GM06990 (cell line): ENCODE measurements around the gene ABCC4.

Experiments used
- DNase-seq: peaks from one replicate; pipeline ENCODE4 v3.0.0-alpha.2; 2011; ENCODE audit not compliant: insufficient read length; ENCODE audit errors: extremely low read depth
- H3K27me3 ChIP-seq: replicated peaks from 2 replicates; pipeline ENCODE4 v1.6.0; 2011; ENCODE audit warnings: low read length; ENCODE audit not compliant: control insufficient read depth, insufficient read depth
- H3K36me3 ChIP-seq: 2 replicates; pipeline ENCODE4 v1.5.1; 2011; ENCODE audit warnings: low read length; ENCODE audit not compliant: control insufficient read depth, insufficient read depth
- H3K4me3 ChIP-seq: replicated peaks from 2 replicates; pipeline ENCODE4 v1.5.1; 2011; ENCODE audit warnings: low read depth, mild to moderate bottlenecking, control low read depth, low read length
- CTCF ChIP-seq: IDR thresholded peaks from 2 replicates; pipeline ENCODE4 v1.5.1; 2011; ENCODE audit warnings: low read length, control low read depth, mild to moderate bottlenecking, inconsistent platforms; ENCODE audit not compliant: insufficient read depth, poor library complexity, severe bottlenecking

The ABCC4 gene

GRCh38 chr13:95304453-95304852, 3.2 kb upstream of the ABCC4 start:
- Histone ChIP-seq H3K27me3 (no peaks in the 10 kb centered on the region), H3K4me3 (no peak overlapping the region), H3K36me3 (no peaks in the 10 kb centered on the region)
- no peak for DNase-seq
- no peak for TF ChIP-seq CTCF

- no peak for DNase-seq
- Histone ChIP-seq H3K27me3 (no peaks in the 10 kb centered on the region), H3K4me3 (peak overlapping the region; percentile 78), H3K36me3 (no peaks in the 10 kb centered on the region)
- TF ChIP-seq CTCF: no peak
Measured at GRCh38 chr13:95301968-95302393, 730 bp upstream of the ABCC4 start.

GRCh38 chr13:95300625-95301182, 547 bp downstream of the ABCC4 start:
- DNase-seq: peak; percentile 74
- peak; percentile 60 for TF ChIP-seq CTCF
- Histone ChIP-seq H3K27me3 (no peaks in the 10 kb centered on the region), H3K4me3 (peak overlapping the region; percentile 78), H3K36me3 (no peaks in the 10 kb centered on the region)

- DNase-seq: no peak
- Histone ChIP-seq H3K36me3 (no peaks in the 10 kb centered on the region), H3K4me3 (peak overlapping the region; percentile 10; the same call in 1 of the 2 replicates), H3K27me3 (no peaks in the 10 kb centered on the region)
- no peak for TF ChIP-seq CTCF
Measured at GRCh38 chr13:95298971-95299621, 2.2 kb downstream of the ABCC4 start.

GRCh38 chr13:95298169-95298965, 2.9 kb downstream of the ABCC4 start:
- Histone ChIP-seq H3K36me3 (no peaks in the 10 kb centered on the region; the same call in 1 of the 2 replicates), H3K27me3 (no peaks in the 10 kb centered on the region), H3K4me3 (no peak overlapping the region)
- TF ChIP-seq CTCF: no peak
- no peak for DNase-seq
